Thyroid gland (tissue), 4 donors: Measurements from ENCODE around the gene AFAP1L2.

Experiments used
- CTCF ChIP-seq, 6 experiments: fragments of 200-600 bp in 3 of 6; fragments of 450-650 bp in 3 of 6; sonication (generic) in 3 of 6; IDR thresholded peaks; one replicate each; pipeline ENCODE4 v1.5.1; 2016 to 2019; ENCODE audit warnings: antibody characterized with exemption in 6 of 6, mild to moderate bottlenecking in 2 of 6, inconsistent platforms in 1 of 6, moderate library complexity in 1 of 6
- POLR2A ChIP-seq, 2 donors: fragments of 450-650 bp; IDR thresholded peaks; one replicate each; pipeline ENCODE4 v1.6.1; 2017; ENCODE audit warnings: antibody characterized with exemption in 2 of 2, mild to moderate bottlenecking in 2 of 2, moderate library complexity in 1 of 2

- TF ChIP-seq CTCF (IDR thresholded peaks at IDR 0.05) (no peak), POLR2A (IDR thresholded peaks at IDR 0.05) (no peak)
These were observed 2.1 kb downstream of the AFAP1L2 start for GRCh38 chr10:114402233-114402632.
